ENCODE measurements around the gene UNC5C.

- TF ChIP-seq, protein P1, sequence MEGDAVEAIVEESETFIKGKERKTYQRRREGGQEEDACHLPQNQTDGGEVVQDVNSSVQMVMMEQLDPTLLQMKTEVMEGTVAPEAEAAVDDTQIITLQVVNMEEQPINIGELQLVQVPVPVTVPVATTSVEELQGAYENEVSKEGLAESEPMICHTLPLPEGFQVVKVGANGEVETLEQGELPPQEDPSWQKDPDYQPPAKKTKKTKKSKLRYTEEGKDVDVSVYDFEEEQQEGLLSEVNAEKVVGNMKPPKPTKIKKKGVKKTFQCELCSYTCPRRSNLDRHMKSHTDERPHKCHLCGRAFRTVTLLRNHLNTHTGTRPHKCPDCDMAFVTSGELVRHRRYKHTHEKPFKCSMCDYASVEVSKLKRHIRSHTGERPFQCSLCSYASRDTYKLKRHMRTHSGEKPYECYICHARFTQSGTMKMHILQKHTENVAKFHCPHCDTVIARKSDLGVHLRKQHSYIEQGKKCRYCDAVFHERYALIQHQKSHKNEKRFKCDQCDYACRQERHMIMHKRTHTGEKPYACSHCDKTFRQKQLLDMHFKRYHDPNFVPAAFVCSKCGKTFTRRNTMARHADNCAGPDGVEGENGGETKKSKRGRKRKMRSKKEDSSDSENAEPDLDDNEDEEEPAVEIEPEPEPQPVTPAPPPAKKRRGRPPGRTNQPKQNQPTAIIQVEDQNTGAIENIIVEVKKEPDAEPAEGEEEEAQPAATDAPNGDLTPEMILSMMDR (IDR thresholded peaks at IDR 0.05) = no peak
- TF ChIP-seq POLR2A (IDR thresholded peaks at IDR 0.05) = no peak
- TF ChIP-seq EP300 (IDR thresholded peaks at IDR 0.05) = peak in 1 of 2 donors; percentile 26
These were observed 707 bp upstream of the UNC5C start for GRCh38 chr4:95549246-95550114.

Data from tibial nerve (tissue), 4 donors.